ENCODE data around the gene GCDH.

GCDH gene

DNA sequence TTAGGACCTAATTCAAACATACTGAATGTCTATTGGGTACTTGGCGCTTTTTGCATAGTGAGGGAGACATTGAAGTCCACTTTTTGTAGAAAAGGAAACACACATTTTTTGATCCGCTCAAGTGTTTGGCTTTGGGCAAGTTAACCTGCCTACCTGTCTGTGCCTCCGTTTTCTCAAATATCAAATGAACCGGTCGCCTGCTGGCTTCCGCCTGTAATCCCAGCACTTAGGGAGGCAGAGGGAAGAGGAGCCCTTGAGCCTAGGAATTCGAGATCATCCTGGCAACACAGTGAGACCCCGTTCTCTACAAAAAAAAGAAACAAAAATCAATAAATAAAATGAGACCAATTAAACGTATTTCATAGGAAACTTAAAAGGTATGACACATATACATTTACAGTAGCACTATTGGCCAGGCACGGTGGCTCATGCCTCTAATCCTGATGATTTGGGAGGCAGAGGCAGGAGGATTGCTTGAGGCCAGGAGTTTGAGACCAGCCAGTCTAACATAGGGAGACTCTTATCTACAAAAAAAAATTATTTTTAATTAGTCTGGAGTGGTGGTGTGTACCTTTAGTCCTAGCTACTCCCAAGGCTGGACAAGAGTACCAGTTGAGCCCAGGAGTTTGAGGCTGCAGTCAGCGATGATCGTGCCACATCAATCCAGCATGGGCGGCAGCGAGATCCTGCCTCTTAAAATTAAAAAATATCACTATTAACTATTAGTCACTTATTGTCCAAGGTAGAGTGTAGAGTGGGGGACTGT is 56.0 kb downstream of the GCDH start:
- TF ChIP-seq, protein P1, sequence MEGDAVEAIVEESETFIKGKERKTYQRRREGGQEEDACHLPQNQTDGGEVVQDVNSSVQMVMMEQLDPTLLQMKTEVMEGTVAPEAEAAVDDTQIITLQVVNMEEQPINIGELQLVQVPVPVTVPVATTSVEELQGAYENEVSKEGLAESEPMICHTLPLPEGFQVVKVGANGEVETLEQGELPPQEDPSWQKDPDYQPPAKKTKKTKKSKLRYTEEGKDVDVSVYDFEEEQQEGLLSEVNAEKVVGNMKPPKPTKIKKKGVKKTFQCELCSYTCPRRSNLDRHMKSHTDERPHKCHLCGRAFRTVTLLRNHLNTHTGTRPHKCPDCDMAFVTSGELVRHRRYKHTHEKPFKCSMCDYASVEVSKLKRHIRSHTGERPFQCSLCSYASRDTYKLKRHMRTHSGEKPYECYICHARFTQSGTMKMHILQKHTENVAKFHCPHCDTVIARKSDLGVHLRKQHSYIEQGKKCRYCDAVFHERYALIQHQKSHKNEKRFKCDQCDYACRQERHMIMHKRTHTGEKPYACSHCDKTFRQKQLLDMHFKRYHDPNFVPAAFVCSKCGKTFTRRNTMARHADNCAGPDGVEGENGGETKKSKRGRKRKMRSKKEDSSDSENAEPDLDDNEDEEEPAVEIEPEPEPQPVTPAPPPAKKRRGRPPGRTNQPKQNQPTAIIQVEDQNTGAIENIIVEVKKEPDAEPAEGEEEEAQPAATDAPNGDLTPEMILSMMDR (IDR thresholded peaks at IDR 0.05; ENCODE audit: borderline replicate concordance, control extremely low read depth, extremely low read depth, insufficient read depth, missing control alignments), result no peak
- in situ Hi-C loops (cut with MboI; ENCODE audit: low sequenced_read_pairs, unreplicated experiment), result no loop called here
- DNase-seq (ENCODE audit: low spot score), result no peak

DNA sequence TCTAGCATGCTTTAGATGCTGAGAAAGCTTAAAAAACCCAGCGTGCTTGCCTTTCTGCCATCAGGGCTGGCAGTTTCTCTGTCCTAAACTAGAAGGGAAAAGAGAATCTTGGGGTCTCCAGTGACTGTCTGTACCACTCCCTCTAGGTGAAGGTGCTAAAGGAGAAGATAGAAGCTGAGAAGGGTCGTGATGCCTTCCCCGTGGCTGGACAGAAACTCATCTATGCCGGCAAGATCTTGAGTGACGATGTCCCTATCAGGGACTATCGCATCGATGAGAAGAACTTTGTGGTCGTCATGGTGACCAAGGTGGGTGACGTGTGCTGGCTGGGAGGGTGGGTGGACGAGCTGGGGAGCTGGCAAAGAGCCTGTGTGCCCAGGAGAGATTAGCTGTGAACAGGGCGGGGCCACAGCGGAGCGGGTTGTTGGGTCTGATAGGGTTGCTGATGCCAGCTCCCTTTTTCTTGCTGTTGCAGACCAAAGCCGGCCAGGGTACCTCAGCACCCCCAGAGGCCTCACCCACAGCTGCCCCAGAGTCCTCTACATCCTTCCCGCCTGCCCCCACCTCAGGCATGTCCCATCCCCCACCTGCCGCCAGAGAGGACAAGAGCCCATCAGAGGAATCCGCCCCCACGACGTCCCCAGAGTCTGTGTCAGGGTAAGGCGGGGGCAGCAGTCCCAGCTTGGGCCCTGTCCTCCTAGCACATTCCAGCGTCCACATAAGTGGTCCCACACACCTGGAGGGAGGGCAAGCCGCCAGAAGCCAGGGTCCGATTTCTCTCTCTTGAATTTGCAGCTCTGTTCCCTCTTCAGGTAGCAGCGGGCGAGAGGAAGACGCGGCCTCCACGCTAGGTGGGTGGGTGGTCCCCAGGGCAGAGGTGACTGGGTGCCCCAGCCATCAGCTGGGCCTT is 57.0 kb downstream of the GCDH start:
- in situ Hi-C loops (cut with MboI; ENCODE audit: low sequenced_read_pairs, unreplicated experiment), result no loop called here
- DNase-seq (ENCODE audit: low spot score), result no peak
- TF ChIP-seq, protein P1 (IDR thresholded peaks at IDR 0.05; ENCODE audit: borderline replicate concordance, control extremely low read depth, extremely low read depth, insufficient read depth, missing control alignments), result no peak

GRCh38 chr19:12948612-12949362 is 57.8 kb downstream of the GCDH start:
- no peak for DNase-seq (ENCODE audit: low spot score)
- TF ChIP-seq, protein P1 (IDR thresholded peaks at IDR 0.05; ENCODE audit: borderline replicate concordance, control extremely low read depth, extremely low read depth, insufficient read depth, missing control alignments), result no peak
- in situ Hi-C loops (cut with MboI; ENCODE audit: low sequenced_read_pairs, unreplicated experiment), result no loop called here
